ENCODE measurements around the gene PKMYT1.

Gene PKMYT1

GRCh38 chr16:3000540-3000939, 20.3 kb upstream of the PKMYT1 start:
- DNase-seq, result no peak

GRCh38 chr16:2999929-3000328, 19.7 kb upstream of the PKMYT1 start:
- DNase-seq, result no peak

- DNase-seq, result no peak
These were observed 16.1 kb upstream of the PKMYT1 start for GRCh38 chr16:2996298-2996697.

GRCh38 chr16:2992383-2993081, 12.3 kb upstream of the PKMYT1 start:
- no peak for DNase-seq

GRCh38 chr16:2991566-2992261, 11.5 kb upstream of the PKMYT1 start:
- no peak for DNase-seq

GRCh38 chr16:2990891-2991290, 10.6 kb upstream of the PKMYT1 start:
- no peak for DNase-seq

- DNase-seq, result no peak
These were observed 8.4 kb upstream of the PKMYT1 start for GRCh38 chr16:2988590-2989099.

- no peak for DNase-seq
These were observed 7.6 kb upstream of the PKMYT1 start for GRCh38 chr16:2987833-2988232.

- DNase-seq, result no peak
These were observed 7.0 kb upstream of the PKMYT1 start for GRCh38 chr16:2987286-2987685.

- no peak for DNase-seq
These were observed 6.5 kb upstream of the PKMYT1 start for GRCh38 chr16:2986623-2987188.

GRCh38 chr16:2985893-2986355, 5.7 kb upstream of the PKMYT1 start:
- DNase-seq, result peak in 1 of 56 donors; percentile 24

- no peak for DNase-seq
These were observed 5.2 kb upstream of the PKMYT1 start for GRCh38 chr16:2985462-2985861.

- DNase-seq, result peak in 49 of 56 donors; percentile 25 to 86 (median 59)
These were observed 3.5 kb upstream of the PKMYT1 start for GRCh38 chr16:2983706-2984136.

- no peak for DNase-seq
These were observed 2.2 kb upstream of the PKMYT1 start for GRCh38 chr16:2982402-2982801.

- DNase-seq, result no peak
These were observed 1.6 kb upstream of the PKMYT1 start for GRCh38 chr16:2981899-2982250.

GRCh38 chr16:2981177-2981898, 1.1 kb upstream of the PKMYT1 start:
- no peak for DNase-seq

- peak in 1 of 56 donors; percentile 39 for DNase-seq
These were observed 498 bp downstream of the PKMYT1 start for GRCh38 chr16:2979669-2980226.

- peak in 16 of 56 donors; percentile 8 to 57 (median 30) for DNase-seq
These were observed 2.8 kb downstream of the PKMYT1 start for GRCh38 chr16:2977440-2977839.

- DNase-seq, result no peak
These were observed 3.6 kb downstream of the PKMYT1 start for GRCh38 chr16:2976673-2977072.

GRCh38 chr16:2976201-2976600, 4.0 kb downstream of the PKMYT1 start:
- peak in 13 of 56 donors; percentile 7 to 41 (median 20) for DNase-seq

GRCh38 chr16:2975161-2975795, 5.0 kb downstream of the PKMYT1 start:
- DNase-seq, result no peak

Measured in nucleus accumbens (tissue), 56 donors.